Measurements from ENCODE around the gene TBC1D23.

GRCh38 chr3:100245927-100246326, 14.9 kb upstream of the TBC1D23 start:
- TF ChIP-seq, protein P1, sequence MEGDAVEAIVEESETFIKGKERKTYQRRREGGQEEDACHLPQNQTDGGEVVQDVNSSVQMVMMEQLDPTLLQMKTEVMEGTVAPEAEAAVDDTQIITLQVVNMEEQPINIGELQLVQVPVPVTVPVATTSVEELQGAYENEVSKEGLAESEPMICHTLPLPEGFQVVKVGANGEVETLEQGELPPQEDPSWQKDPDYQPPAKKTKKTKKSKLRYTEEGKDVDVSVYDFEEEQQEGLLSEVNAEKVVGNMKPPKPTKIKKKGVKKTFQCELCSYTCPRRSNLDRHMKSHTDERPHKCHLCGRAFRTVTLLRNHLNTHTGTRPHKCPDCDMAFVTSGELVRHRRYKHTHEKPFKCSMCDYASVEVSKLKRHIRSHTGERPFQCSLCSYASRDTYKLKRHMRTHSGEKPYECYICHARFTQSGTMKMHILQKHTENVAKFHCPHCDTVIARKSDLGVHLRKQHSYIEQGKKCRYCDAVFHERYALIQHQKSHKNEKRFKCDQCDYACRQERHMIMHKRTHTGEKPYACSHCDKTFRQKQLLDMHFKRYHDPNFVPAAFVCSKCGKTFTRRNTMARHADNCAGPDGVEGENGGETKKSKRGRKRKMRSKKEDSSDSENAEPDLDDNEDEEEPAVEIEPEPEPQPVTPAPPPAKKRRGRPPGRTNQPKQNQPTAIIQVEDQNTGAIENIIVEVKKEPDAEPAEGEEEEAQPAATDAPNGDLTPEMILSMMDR (IDR thresholded peaks at IDR 0.05): no peak
- TF ChIP-seq POLR2A (IDR thresholded peaks at IDR 0.05): no peak
